Measurements from ENCODE around the gene GCLM. TPM values are rescaled to one million over a fixed set of nuclear protein-coding genes. Genes with fewer than 3 reads are reported as not detected.
"Not testable (repeated sequence)": the region's sequence is repeated elsewhere in the genome, so short reads cannot be mapped to it uniquely, and the experiment has no call there.

The GCLM gene
- total RNA-seq, 1 donor from 2014 or later, result 8.1 TPM

- Histone ChIP-seq H3K4me1 (no peaks in the 10 kb centered on the region), H3K27ac (no peak overlapping the region), H3K4me3 (no peak overlapping the region), H3K27me3 (no peaks in the 10 kb centered on the region), H3K36me3 (peaks cover 0 to 21% of the 10 kb centered on the region in 2 donors), H3K9me3 (no peaks in the 10 kb centered on the region)
- intact Hi-C loops (cut with DNase I), result no loop called here
- no peak for DNase-seq (ENCODE audit: extremely low spot score in 2 of 2)
- TF ChIP-seq POLR2A (IDR thresholded peaks at IDR 0.05) (no peak), POLR2AphosphoS5 (IDR thresholded peaks at IDR 0.05; ENCODE audit: insufficient read depth in 1 of 2, low read depth in 1 of 2) (no peak), CTCF (IDR thresholded peaks at IDR 0.05) (no peak)
Measured at GRCh38 chr1:93865253-93865652, 44.0 kb downstream of the GCLM start.

- DNase-seq (ENCODE audit: extremely low spot score in 2 of 2), result no peak
- intact Hi-C loops (cut with DNase I), result no loop called here
- TF ChIP-seq POLR2AphosphoS5 (IDR thresholded peaks at IDR 0.05; ENCODE audit: insufficient read depth in 1 of 2, low read depth in 1 of 2) (no peak), POLR2A (IDR thresholded peaks at IDR 0.05) (no peak), CTCF (IDR thresholded peaks at IDR 0.05) (no peak)
Measured at GRCh38 chr1:93864175-93864574, 45.1 kb downstream of the GCLM start.

GRCh38 chr1:93857653-93858052, 51.6 kb downstream of the GCLM start:
- H3K9me3 ChIP-seq; H3K27ac ChIP-seq; H3K36me3 ChIP-seq; H3K4me3 ChIP-seq; H3K27me3 ChIP-seq; H3K4me1 ChIP-seq; intact Hi-C loops (cut with DNase I); DNase-seq (ENCODE audit: extremely low spot score in 2 of 2): not testable (repeated sequence)

More at GRCh38 chr1:93864175-93864574, 45.1 kb downstream of the GCLM start:
- Histone ChIP-seq H3K36me3 (peaks cover 0 to 10% of the 10 kb centered on the region in 2 donors), H3K9me3 (no peaks in the 10 kb centered on the region), H3K4me3 (no peak overlapping the region), H3K27ac (no peak overlapping the region), H3K4me1 (no peaks in the 10 kb centered on the region), H3K27me3 (no peaks in the 10 kb centered on the region)

- H3K4me3 ChIP-seq; DNase-seq (ENCODE audit: extremely low spot score in 2 of 2); H3K4me1 ChIP-seq; intact Hi-C loops (cut with DNase I); H3K27me3 ChIP-seq; H3K36me3 ChIP-seq; H3K27ac ChIP-seq; H3K9me3 ChIP-seq: not testable (repeated sequence)
Measured at GRCh38 chr1:93855983-93856382, 53.2 kb downstream of the GCLM start.

GRCh38 chr1:93853940-93854339, 55.3 kb downstream of the GCLM start:
- Histone ChIP-seq H3K9me3 (no peaks in the 10 kb centered on the region), H3K27ac (no peak overlapping the region), H3K36me3 (no peaks in the 10 kb centered on the region), H3K4me1 (no peaks in the 10 kb centered on the region), H3K4me3 (no peak overlapping the region), H3K27me3 (no peaks in the 10 kb centered on the region)
- no peak for DNase-seq (ENCODE audit: extremely low spot score in 2 of 2)
- intact Hi-C loops (cut with DNase I), result no loop called here
- TF ChIP-seq POLR2A (IDR thresholded peaks at IDR 0.05), result no peak
- no peak for TF ChIP-seq POLR2AphosphoS5 (IDR thresholded peaks at IDR 0.05; ENCODE audit: insufficient read depth in 1 of 2, low read depth in 1 of 2)
- no peak for TF ChIP-seq CTCF (IDR thresholded peaks at IDR 0.05)

GRCh38 chr1:93851878-93852277, 57.4 kb downstream of the GCLM start:
- Histone ChIP-seq H3K4me1 (peaks cover 3% of the 10 kb centered on the region), H3K4me3 (no peak overlapping the region), H3K27me3 (no peaks in the 10 kb centered on the region), H3K27ac (no peak overlapping the region), H3K36me3 (no peaks in the 10 kb centered on the region), H3K9me3 (no peaks in the 10 kb centered on the region)
- DNase-seq (ENCODE audit: extremely low spot score in 2 of 2), result no peak
- TF ChIP-seq CTCF (IDR thresholded peaks at IDR 0.05) (no peak), POLR2A (IDR thresholded peaks at IDR 0.05) (no peak), POLR2AphosphoS5 (IDR thresholded peaks at IDR 0.05; ENCODE audit: insufficient read depth in 1 of 2, low read depth in 1 of 2) (no peak)
- intact Hi-C loops (cut with DNase I), result no loop called here

Data from vagina (tissue), 2 donors.